ENCODE measurements around the gene DPYSL5. TPM values are rescaled to one million over a fixed set of nuclear protein-coding genes. Genes with fewer than 3 reads are reported as not detected.
"Not testable (repeated sequence)": the region's sequence is repeated elsewhere in the genome, so short reads cannot be mapped to it uniquely, and the experiment has no call there.

Gene DPYSL5
- total and polyA plus RNA-seq, 2 experiments from 2014 or later: 0.21 to 0.63 TPM

DNA sequence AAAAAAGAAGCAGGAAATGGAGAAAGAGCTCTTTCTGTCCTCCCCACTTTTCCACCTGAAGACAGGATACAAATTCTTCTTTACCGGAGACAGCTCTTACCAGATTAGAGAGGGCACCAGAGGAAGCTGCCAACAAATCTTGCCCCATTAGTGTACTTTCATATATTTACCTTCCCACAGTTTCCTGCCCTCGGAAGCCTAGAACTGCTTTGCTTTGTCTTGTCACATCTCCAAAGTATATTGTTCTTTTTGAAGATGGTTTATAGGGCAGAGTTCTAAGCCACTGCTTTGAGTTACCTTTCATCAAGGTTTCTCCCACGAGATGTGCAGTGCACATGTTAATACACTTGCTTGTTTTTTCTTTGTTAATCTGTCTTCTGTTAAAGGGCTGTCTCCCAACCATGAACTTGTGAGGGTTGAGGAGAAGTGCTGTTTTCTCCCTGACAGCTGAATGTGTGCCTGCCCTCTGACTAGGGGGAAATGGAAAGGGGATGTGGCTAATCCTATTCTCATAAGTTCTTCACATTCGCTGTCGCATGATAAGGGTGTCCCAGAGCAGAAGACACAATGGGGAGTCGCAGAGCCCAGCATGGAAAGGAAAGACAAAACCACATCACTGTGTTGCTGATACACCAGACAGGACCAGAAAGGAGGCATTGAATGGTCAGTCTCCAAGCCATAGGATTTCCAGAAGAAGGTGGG, 37.9 kb upstream of the DPYSL5 start:
- no peak for TF ChIP-seq EZH2 (IDR thresholded peaks at IDR 0.05; ENCODE audit: borderline replicate concordance)
- TF ChIP-seq, protein P1, sequence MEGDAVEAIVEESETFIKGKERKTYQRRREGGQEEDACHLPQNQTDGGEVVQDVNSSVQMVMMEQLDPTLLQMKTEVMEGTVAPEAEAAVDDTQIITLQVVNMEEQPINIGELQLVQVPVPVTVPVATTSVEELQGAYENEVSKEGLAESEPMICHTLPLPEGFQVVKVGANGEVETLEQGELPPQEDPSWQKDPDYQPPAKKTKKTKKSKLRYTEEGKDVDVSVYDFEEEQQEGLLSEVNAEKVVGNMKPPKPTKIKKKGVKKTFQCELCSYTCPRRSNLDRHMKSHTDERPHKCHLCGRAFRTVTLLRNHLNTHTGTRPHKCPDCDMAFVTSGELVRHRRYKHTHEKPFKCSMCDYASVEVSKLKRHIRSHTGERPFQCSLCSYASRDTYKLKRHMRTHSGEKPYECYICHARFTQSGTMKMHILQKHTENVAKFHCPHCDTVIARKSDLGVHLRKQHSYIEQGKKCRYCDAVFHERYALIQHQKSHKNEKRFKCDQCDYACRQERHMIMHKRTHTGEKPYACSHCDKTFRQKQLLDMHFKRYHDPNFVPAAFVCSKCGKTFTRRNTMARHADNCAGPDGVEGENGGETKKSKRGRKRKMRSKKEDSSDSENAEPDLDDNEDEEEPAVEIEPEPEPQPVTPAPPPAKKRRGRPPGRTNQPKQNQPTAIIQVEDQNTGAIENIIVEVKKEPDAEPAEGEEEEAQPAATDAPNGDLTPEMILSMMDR (IDR thresholded peaks at IDR 0.05; ENCODE audit: poor library complexity): no peak
- no peaks in the 10 kb centered on the region for H3K4me1 ChIP-seq (ENCODE audit: insufficient read depth)
- H3K36me3 ChIP-seq (replicated peaks; ENCODE audit: insufficient read depth, low read depth): no peaks in the 10 kb centered on the region
- H3K4me3 ChIP-seq: no peak overlapping the region
- no peak overlapping the region for H3K4me2 ChIP-seq
- no peaks in the 10 kb centered on the region for H3K9me3 ChIP-seq (ENCODE audit: low read depth)
- H2AFZ ChIP-seq: no peak overlapping the region
- no peaks in the 10 kb centered on the region for H3K79me2 ChIP-seq
- DNase-seq (ENCODE audit: low spot score): no peak
- no peaks in the 10 kb centered on the region for H3K27me3 ChIP-seq
- H3K9me2 ChIP-seq (replicated peaks; ENCODE audit: insufficient read depth): no peaks in the 10 kb centered on the region
- H4K20me1 ChIP-seq (ENCODE audit: insufficient read depth, poor library complexity, severe bottlenecking): no peaks in the 10 kb centered on the region
- no peak overlapping the region for H3K27ac ChIP-seq
- 76% methylated on average over 6 of the region's 6 CpGs for WGBS (ENCODE audit: low lambda C conversion rate, missing lambda C conversion rate)

DNA sequence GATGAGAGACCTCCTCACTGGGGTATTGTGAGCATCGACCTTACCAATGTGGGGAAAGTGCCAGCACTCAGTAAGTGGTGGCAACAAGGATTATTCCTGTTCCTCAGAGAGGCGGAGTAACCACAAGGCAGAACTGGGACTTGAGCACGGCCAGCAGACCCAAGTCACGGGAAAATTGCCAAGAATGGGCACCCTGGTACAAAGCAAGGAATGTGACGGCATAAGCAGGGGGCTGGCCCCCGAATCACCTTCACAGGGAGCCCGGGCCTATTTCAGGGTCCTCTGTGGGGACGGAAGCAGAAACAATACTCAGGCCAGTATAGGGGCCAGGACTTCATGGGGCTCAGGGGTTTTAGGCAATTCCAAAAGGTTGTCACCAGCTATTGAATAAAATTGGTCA, 36.7 kb upstream of the DPYSL5 start:
- Histone ChIP-seq H3K9me3 (ENCODE audit: low read depth) (no peaks in the 10 kb centered on the region), H3K27me3 (no peaks in the 10 kb centered on the region), H3K9me2 (replicated peaks; ENCODE audit: insufficient read depth) (no peaks in the 10 kb centered on the region), H3K79me2 (no peaks in the 10 kb centered on the region), H3K36me3 (replicated peaks; ENCODE audit: insufficient read depth, low read depth) (no peaks in the 10 kb centered on the region), H3K4me2 (no peak overlapping the region), H3K27ac (no peak overlapping the region), H2AFZ (no peak overlapping the region), H3K4me1 (ENCODE audit: insufficient read depth) (no peaks in the 10 kb centered on the region), H4K20me1 (ENCODE audit: insufficient read depth, poor library complexity, severe bottlenecking) (no peaks in the 10 kb centered on the region), H3K4me3 (no peak overlapping the region)
- DNase-seq (ENCODE audit: low spot score): no peak
- TF ChIP-seq EZH2 (IDR thresholded peaks at IDR 0.05; ENCODE audit: borderline replicate concordance): no peak
- 83% methylated on average over 8 of the region's 8 CpGs for WGBS (ENCODE audit: low lambda C conversion rate, missing lambda C conversion rate)

DNA sequence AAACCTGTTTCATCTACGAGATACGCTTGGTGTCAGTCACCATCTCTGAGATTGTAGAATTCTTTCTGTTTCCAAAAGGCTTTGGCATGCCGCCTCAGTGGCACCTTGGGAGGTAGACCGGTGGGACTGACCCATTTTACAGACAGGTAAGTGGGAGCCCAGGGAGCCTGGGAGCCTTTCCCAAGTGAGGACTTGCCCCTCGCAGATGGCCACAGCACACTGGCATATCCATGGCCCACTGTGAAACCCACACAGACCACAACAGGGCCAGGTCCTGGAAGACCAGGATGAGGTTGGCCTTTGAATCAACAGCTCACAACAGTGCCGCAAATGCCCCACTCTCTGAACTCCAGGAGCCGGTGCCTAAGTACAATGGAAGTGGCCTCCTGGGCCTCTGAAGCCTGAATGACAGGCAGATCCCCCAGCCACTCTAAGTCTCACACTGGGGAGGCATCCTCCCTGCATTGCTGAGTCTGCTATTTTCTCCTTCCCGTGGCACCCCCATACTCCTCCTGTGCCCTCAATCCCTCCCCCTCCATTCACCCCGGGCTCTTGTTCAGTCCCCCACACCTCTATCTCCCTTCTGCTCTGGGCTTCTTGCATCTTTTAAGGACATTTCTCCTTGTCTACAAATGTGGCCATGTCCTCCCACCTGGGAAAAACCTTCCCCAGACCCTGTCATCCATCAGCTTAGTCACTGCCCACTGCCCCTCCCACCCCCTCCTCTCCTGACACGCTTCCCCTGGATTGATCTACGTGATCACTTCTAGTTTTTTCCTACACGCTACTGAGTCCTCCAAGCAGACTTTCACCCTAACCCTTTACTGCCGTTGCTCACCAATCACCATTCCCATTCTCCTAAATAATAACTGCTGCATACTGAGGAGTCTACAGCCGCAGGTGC, 35.9 kb upstream of the DPYSL5 start:
- H3K4me2 ChIP-seq: no peak overlapping the region
- H3K27me3 ChIP-seq: no peaks in the 10 kb centered on the region
- H3K27ac ChIP-seq: no peak overlapping the region
- no peaks in the 10 kb centered on the region for H3K9me3 ChIP-seq (ENCODE audit: low read depth)
- H3K4me1 ChIP-seq (ENCODE audit: insufficient read depth): no peaks in the 10 kb centered on the region
- no peak overlapping the region for H2AFZ ChIP-seq
- DNase-seq (ENCODE audit: low spot score): no peak
- H4K20me1 ChIP-seq (ENCODE audit: insufficient read depth, poor library complexity, severe bottlenecking): no peaks in the 10 kb centered on the region
- H3K36me3 ChIP-seq (replicated peaks; ENCODE audit: insufficient read depth, low read depth): no peaks in the 10 kb centered on the region
- H3K79me2 ChIP-seq: no peaks in the 10 kb centered on the region
- H3K4me3 ChIP-seq: no peak overlapping the region
- TF ChIP-seq EZH2 (IDR thresholded peaks at IDR 0.05; ENCODE audit: borderline replicate concordance) (no peak), EZH2phosphoT487 (IDR thresholded peaks at IDR 0.05; ENCODE audit: low read depth, severe bottlenecking, unreplicated experiment) (no peak)
- TF ChIP-seq, protein P1 (IDR thresholded peaks at IDR 0.05; ENCODE audit: poor library complexity): no peak
- WGBS (ENCODE audit: low lambda C conversion rate, missing lambda C conversion rate): 83% methylated on average over 14 of the region's 14 CpGs
- H3K9me2 ChIP-seq (replicated peaks; ENCODE audit: insufficient read depth): no peaks in the 10 kb centered on the region

DNA sequence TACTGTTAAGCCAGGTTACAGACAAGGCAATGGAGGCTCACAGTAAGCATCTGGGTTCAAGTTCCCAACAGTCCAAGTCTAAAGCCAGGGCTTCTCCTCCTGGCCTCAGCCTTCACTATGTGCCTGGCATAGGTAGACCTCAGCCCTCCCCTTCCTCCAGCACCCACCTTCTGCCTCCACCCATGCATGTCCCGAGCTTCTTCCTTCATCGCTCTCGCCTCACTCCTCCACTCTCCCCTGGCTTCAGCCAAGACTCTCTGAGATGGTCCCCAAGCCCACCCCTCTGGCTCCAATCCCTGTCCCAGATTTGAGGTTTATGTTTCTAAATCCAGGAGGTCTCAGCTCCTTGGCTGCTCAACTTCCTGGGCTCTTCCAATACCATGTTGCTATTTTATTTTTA, 35.2 kb upstream of the DPYSL5 start:
- Histone ChIP-seq H4K20me1 (ENCODE audit: insufficient read depth, poor library complexity, severe bottlenecking) (no peaks in the 10 kb centered on the region), H3K4me3 (no peak overlapping the region), H3K4me1 (ENCODE audit: insufficient read depth) (no peaks in the 10 kb centered on the region), H3K4me2 (no peak overlapping the region), H3K9me3 (ENCODE audit: low read depth) (no peaks in the 10 kb centered on the region), H2AFZ (no peak overlapping the region), H3K36me3 (replicated peaks; ENCODE audit: insufficient read depth, low read depth) (no peaks in the 10 kb centered on the region), H3K27ac (no peak overlapping the region), H3K79me2 (no peaks in the 10 kb centered on the region), H3K9me2 (replicated peaks; ENCODE audit: insufficient read depth) (no peaks in the 10 kb centered on the region), H3K27me3 (no peaks in the 10 kb centered on the region)
- TF ChIP-seq, protein P1 (IDR thresholded peaks at IDR 0.05; ENCODE audit: poor library complexity): no peak
- TF ChIP-seq EZH2phosphoT487 (IDR thresholded peaks at IDR 0.05; ENCODE audit: low read depth, severe bottlenecking, unreplicated experiment) (no peak), EZH2 (IDR thresholded peaks at IDR 0.05; ENCODE audit: borderline replicate concordance) (no peak)
- no peak for DNase-seq (ENCODE audit: low spot score)
- WGBS (ENCODE audit: low lambda C conversion rate, missing lambda C conversion rate): 89% methylated on average over 3 of the region's 3 CpGs

DNA sequence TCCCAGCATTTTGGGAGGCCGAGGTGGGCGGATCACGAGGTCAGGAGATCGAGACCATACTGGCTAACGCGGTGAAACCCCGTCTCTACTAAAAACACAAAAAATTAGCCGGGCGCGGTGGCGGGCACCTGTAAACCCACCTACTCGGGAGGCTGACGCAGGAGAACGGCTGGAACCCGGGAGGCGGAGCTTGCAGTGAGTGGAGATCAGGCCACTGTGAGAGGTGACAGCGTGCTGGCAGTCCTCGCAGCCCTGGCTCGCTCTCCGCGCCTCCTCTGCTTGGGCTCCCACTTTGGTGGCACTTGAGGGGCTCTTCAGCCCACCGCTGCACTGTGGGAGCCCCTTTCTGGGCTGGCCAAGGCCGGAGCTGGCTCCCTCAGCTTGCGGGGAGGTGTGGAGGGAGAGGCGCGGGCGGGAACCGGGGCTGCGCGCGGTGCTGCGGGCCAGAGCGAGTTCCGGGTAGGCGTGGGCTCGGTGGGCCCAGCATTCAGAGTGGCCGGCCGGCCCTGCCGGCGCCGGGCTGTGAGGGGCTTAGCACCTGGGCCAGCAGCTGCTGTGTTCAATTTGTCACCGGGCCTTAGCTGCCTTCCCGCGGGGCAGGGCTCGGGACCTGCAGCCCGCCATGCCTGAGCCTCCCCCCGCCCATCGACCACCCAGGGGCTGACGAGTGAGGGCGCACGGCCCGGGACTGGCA, 33.7 kb upstream of the DPYSL5 start:
- not testable (repeated sequence) for H4K20me1 ChIP-seq (ENCODE audit: insufficient read depth, poor library complexity, severe bottlenecking); DNase-seq (ENCODE audit: low spot score); H3K4me1 ChIP-seq (ENCODE audit: insufficient read depth); H2AFZ ChIP-seq; H3K27me3 ChIP-seq; H3K9me2 ChIP-seq (replicated peaks; ENCODE audit: insufficient read depth); H3K9me3 ChIP-seq (ENCODE audit: low read depth); H3K4me3 ChIP-seq; H3K79me2 ChIP-seq; H3K4me2 ChIP-seq; H3K27ac ChIP-seq; H3K36me3 ChIP-seq (replicated peaks; ENCODE audit: insufficient read depth, low read depth)
- 98% methylated on average over 38 of the region's 52 CpGs for WGBS (ENCODE audit: low lambda C conversion rate, missing lambda C conversion rate)
